ENCODE results near the gene NUB1. TPM values are rescaled to one million over a fixed set of nuclear protein-coding genes. Genes with fewer than 3 reads are reported as not detected.

NUB1 gene
- polyA plus RNA-seq, 1 donor (not counting 4 experiments of a cell fraction or from before 2014, with no cell fraction given): 34.6 TPM

DNA sequence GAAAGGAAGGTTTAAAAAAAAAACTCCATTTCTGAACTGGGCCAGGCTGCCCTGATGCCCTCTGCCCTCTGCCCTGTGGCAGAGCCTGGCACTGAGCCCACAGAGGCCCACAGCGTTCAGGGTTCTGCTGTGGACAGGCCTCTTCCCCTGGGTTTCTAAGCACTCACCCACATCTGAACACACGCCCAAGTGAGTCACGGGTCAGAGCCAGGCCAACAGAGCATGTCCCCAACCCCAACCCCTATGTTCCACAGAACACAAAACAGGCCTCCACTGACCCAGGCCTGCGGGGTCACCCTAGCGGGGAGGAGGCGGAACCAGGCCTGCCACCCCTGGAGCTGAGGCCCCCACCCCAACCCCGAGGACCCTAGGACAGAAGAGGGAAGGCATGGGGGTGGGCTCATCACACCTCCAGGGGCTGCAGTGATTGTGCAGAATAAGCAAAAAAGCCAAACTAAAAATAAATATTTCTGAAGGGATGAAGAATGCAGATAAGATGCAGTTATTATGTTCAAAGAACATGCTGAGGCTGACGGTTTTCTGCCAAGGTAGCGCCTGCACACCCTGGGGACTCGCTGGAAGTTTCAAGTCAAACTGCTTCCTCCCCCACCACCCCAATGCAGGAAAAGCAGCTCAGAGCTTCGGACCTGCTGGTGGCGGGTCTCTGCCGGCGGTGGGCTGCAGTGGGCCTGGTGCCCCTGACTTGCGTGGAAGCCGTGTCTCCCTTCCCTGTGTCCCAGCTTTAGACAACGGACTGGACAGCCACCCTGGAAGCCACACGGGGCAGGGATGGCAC is 62.8 kb downstream of the NUB1 start:
- no peak overlapping the region for H3K27ac ChIP-seq (ENCODE audit: control insufficient read depth, insufficient read depth, low read length)
- TF ChIP-seq, protein P1, sequence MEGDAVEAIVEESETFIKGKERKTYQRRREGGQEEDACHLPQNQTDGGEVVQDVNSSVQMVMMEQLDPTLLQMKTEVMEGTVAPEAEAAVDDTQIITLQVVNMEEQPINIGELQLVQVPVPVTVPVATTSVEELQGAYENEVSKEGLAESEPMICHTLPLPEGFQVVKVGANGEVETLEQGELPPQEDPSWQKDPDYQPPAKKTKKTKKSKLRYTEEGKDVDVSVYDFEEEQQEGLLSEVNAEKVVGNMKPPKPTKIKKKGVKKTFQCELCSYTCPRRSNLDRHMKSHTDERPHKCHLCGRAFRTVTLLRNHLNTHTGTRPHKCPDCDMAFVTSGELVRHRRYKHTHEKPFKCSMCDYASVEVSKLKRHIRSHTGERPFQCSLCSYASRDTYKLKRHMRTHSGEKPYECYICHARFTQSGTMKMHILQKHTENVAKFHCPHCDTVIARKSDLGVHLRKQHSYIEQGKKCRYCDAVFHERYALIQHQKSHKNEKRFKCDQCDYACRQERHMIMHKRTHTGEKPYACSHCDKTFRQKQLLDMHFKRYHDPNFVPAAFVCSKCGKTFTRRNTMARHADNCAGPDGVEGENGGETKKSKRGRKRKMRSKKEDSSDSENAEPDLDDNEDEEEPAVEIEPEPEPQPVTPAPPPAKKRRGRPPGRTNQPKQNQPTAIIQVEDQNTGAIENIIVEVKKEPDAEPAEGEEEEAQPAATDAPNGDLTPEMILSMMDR (optimal IDR thresholded peaks at IDR 0.05 in 1 of 3, IDR thresholded peaks at IDR 0.05 in 1 of 3, conservative IDR thresholded peaks at IDR 0.05 in 1 of 3; ENCODE audit: extremely low read depth in 1 of 3, insufficient read depth in 2 of 3, low read length in 3 of 3): no peak
- no peak for TF ChIP-seq EZH2 (IDR thresholded peaks at IDR 0.05; ENCODE audit: low read length)

DNA sequence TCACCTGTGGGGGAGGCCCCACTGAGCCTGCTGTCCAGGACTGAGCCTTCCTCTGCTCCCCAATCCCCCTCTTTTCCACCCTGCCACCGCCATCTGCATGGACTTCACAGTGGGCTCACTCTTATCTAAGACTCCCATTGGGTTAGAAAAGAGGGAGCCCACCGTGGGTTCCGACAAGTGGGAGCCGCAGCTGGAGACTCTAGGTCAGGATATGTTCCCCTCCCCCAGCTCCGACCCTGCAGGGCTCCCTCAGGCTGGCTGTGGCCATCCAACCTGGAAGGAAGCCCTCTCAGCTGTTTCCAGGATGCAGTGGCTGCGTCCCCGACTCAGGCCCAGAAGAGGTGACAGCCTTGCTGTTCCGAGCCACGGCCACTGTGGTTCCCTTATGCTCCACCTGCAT is 63.4 kb downstream of the NUB1 start:
- Histone ChIP-seq H3K4me1 (ENCODE audit: control insufficient read depth, extremely low read depth, insufficient read depth, low read length) (peaks cover 3% of the 10 kb centered on the region), H3K4me2 (ENCODE audit: control insufficient read depth, extremely low read depth, insufficient read depth, low read depth, low read length) (no peak overlapping the region), H3K4me3 (ENCODE audit: control insufficient read depth in 2 of 3, extremely low read depth in 1 of 3, insufficient read depth in 2 of 3, low read depth in 1 of 3, low read length in 3 of 3) (no peak overlapping the region), H2AFZ (ENCODE audit: control insufficient read depth, low read length) (no peak overlapping the region), H4K20me1 (ENCODE audit: control insufficient read depth, extremely low read depth, insufficient read depth, low read length) (no peaks in the 10 kb centered on the region), H3K27me3 (ENCODE audit: control insufficient read depth, extremely low read depth, insufficient read depth, low read length) (peaks cover 34% of the 10 kb centered on the region), H3K9me3 (ENCODE audit: control insufficient read depth, low read depth, low read length) (no peaks in the 10 kb centered on the region), H3K27ac (ENCODE audit: control insufficient read depth, insufficient read depth, low read length) (no peak overlapping the region), H3K9me1 (ENCODE audit: control insufficient read depth, extremely low read depth, insufficient read depth, low read length) (no peaks in the 10 kb centered on the region), H3K36me3 (ENCODE audit: control insufficient read depth in 2 of 2, extremely low read depth in 1 of 2, insufficient read depth in 2 of 2, low read length in 2 of 2) (no peaks in the 10 kb centered on the region), H3K79me2 (ENCODE audit: control insufficient read depth, insufficient read depth, low read length) (no peaks in the 10 kb centered on the region), H3K9ac (ENCODE audit: control insufficient read depth, extremely low read depth, insufficient read depth, low read length) (no peak overlapping the region)
- TF ChIP-seq, protein P1 (optimal IDR thresholded peaks at IDR 0.05 in 1 of 3, IDR thresholded peaks at IDR 0.05 in 1 of 3, conservative IDR thresholded peaks at IDR 0.05 in 1 of 3; ENCODE audit: extremely low read depth in 1 of 3, insufficient read depth in 2 of 3, low read length in 3 of 3): no peak
- no peak for TF ChIP-seq EZH2 (IDR thresholded peaks at IDR 0.05; ENCODE audit: low read length)
- FAIRE-seq (no peak), DNase-seq (ENCODE audit: low read depth, low spot score) (no peak)
- dilution Hi-C loops (cut with MboI; ENCODE audit: extremely low pct_ligation_motif_present, low sequenced_read_pairs): no loop called here

More for the DNA sequence above, 62.8 kb downstream of the NUB1 start:
- no peak overlapping the region for H3K9ac ChIP-seq (ENCODE audit: control insufficient read depth, extremely low read depth, insufficient read depth, low read length)
- peaks cover 3% of the 10 kb centered on the region for H3K4me1 ChIP-seq (ENCODE audit: control insufficient read depth, extremely low read depth, insufficient read depth, low read length)
- no peaks in the 10 kb centered on the region for H3K79me2 ChIP-seq (ENCODE audit: control insufficient read depth, insufficient read depth, low read length)
- dilution Hi-C loops (cut with MboI; ENCODE audit: extremely low pct_ligation_motif_present, low sequenced_read_pairs): no loop called here
- no peaks in the 10 kb centered on the region for H4K20me1 ChIP-seq (ENCODE audit: control insufficient read depth, extremely low read depth, insufficient read depth, low read length)
- no peaks in the 10 kb centered on the region for H3K36me3 ChIP-seq (ENCODE audit: control insufficient read depth in 2 of 2, extremely low read depth in 1 of 2, insufficient read depth in 2 of 2, low read length in 2 of 2)
- H3K27me3 ChIP-seq (ENCODE audit: control insufficient read depth, extremely low read depth, insufficient read depth, low read length): peaks cover 27% of the 10 kb centered on the region
- H3K4me3 ChIP-seq (ENCODE audit: control insufficient read depth in 2 of 3, extremely low read depth in 1 of 3, insufficient read depth in 2 of 3, low read depth in 1 of 3, low read length in 3 of 3): no peak overlapping the region
- H3K4me2 ChIP-seq (ENCODE audit: control insufficient read depth, extremely low read depth, insufficient read depth, low read depth, low read length): no peak overlapping the region
- H3K9me1 ChIP-seq (ENCODE audit: control insufficient read depth, extremely low read depth, insufficient read depth, low read length): no peaks in the 10 kb centered on the region
- FAIRE-seq: no peak
- H2AFZ ChIP-seq (ENCODE audit: control insufficient read depth, low read length): no peak overlapping the region
- H3K9me3 ChIP-seq (ENCODE audit: control insufficient read depth, low read depth, low read length): no peaks in the 10 kb centered on the region
- DNase-seq (ENCODE audit: low read depth, low spot score): no peak
